Endothelial cell of umbilical vein (primary cell): ENCODE results near the gene GNB1L. TPM values are rescaled to one million over a fixed set of nuclear protein-coding genes. Genes with fewer than 3 reads are reported as not detected.

Experiments
- BruUV-seq: library from RNA; stranded (reverse); fragments of 400-500 nt; replicated peaks from 2 replicates; lab custom pipeline; 2021; lab: Mats Ljungman, UMichigan
- CTCF ChIA-PET: fragments of 300-600, 350-600 bp; sonication (Branson Sonifier 250); formaldehyde crosslinking; loops from one replicate; lab custom pipeline; 2021; ENCODE audit warnings: antibody characterized with exemption, inconsistent platforms; lab: Charles Lee
- POLR2A ChIA-PET: fragments of 300-600, 350-600 bp; sonication (Branson Sonifier 250); formaldehyde crosslinking; loops from one replicate; lab custom pipeline; 2021; ENCODE audit warnings: antibody characterized with exemption, inconsistent platforms; lab: Charles Lee
- DNase-seq: peaks from one replicate; pipeline ENCODE4 v3.0.0-alpha.2; 2011; ENCODE audit warnings: low read depth, low spot score
- FAIRE-seq: peaks from 2 replicates; lab custom pipeline; 2011; peaks lifted over from hg19 to GRCh38; lab: Jason Lieb, UNC
- H2AFZ ChIP-seq: 2 replicates; pipeline ENCODE4 v1.6.0; 2012; ENCODE audit warnings: low read depth, low read length, control low read depth, inconsistent platforms
- H3K27ac ChIP-seq: 2 replicates; pipeline ENCODE4 v1.5.1; 2011; ENCODE audit warnings: low read depth, mild to moderate bottlenecking, control low read depth, low read length, moderate library complexity; ENCODE audit not compliant: insufficient read depth
- H3K27me3 ChIP-seq, 2 experiments: 2 replicates each; pipeline versions ENCODE4 v1.6.0 to v1.6.1; 2011; ENCODE audit warnings: low read length in 2 of 2, mixed read lengths in 1 of 2; ENCODE audit not compliant: control insufficient read depth in 2 of 2, insufficient read depth in 2 of 2
- H3K36me3 ChIP-seq, 2 experiments: 2 replicates in 1 of 2; 3 replicates in 1 of 2; pipeline ENCODE4 v1.5.1; 2011; ENCODE audit warnings: low read length in 2 of 2, mild to moderate bottlenecking in 1 of 2, moderate library complexity in 1 of 2; ENCODE audit not compliant: control insufficient read depth in 2 of 2, insufficient read depth in 2 of 2; ENCODE audit errors: extremely low read depth in 1 of 2
- H3K4me1 ChIP-seq: 3 replicates; pipeline ENCODE4 v1.5.1; 2011; ENCODE audit warnings: mild to moderate bottlenecking, low read length; ENCODE audit not compliant: control insufficient read depth, insufficient read depth; ENCODE audit errors: extremely low read depth
- H3K4me2 ChIP-seq: 2 replicates; pipeline ENCODE4 v1.6.1; 2011; ENCODE audit warnings: low read length, control low read depth, mixed read lengths; ENCODE audit not compliant: insufficient read depth
- H3K4me3 ChIP-seq, 3 experiments: fragments of 200-600 bp in 1 of 3; sonication (generic), shearing (Covaris generic) in 1 of 3; replicated peaks in 1 of 3; 2 replicates each; pipeline ENCODE4 v1.5.1; 2011 to 2016; ENCODE audit warnings: control low read depth in 3 of 3, low read length in 3 of 3, mild to moderate bottlenecking in 2 of 3, inconsistent platforms in 1 of 3, low read depth in 1 of 3, moderate library complexity in 1 of 3; ENCODE audit not compliant: insufficient read depth in 1 of 3
- H3K79me2 ChIP-seq: 2 replicates; pipeline ENCODE4 v1.6.0; 2012; ENCODE audit warnings: low read length, inconsistent platforms; ENCODE audit not compliant: control insufficient read depth, insufficient read depth
- H3K9ac ChIP-seq: replicated peaks from 2 replicates; pipeline ENCODE3; 2011; ENCODE audit warnings: low read length, control low read depth; ENCODE audit not compliant: insufficient read depth; ENCODE audit errors: extremely low read depth
- H3K9me1 ChIP-seq: replicated peaks from 3 replicates; pipeline ENCODE4 v1.6.0; 2011; ENCODE audit warnings: mild to moderate bottlenecking, low read length; ENCODE audit not compliant: control insufficient read depth, insufficient read depth; ENCODE audit errors: extremely low read depth
- H3K9me3 ChIP-seq: replicated peaks from 2 replicates; pipeline ENCODE4 v1.5.1; 2012; ENCODE audit warnings: low read length, inconsistent platforms; ENCODE audit not compliant: control insufficient read depth, insufficient read depth
- H4K20me1 ChIP-seq: replicated peaks from 2 replicates; pipeline ENCODE3; 2011; ENCODE audit warnings: mild to moderate bottlenecking, low read length; ENCODE audit not compliant: control insufficient read depth, insufficient read depth; ENCODE audit errors: extremely low read depth
- EZH2 ChIP-seq: IDR thresholded peaks from 2 replicates; pipeline ENCODE4 v1.6.1; 2012; ENCODE audit warnings: borderline replicate concordance, low read depth, mild to moderate bottlenecking, moderate library complexity, low read length, inconsistent platforms; ENCODE audit not compliant: severe bottlenecking
- FOS ChIP-seq: IDR thresholded peaks from 2 replicates; pipeline ENCODE4 v1.6.1; 2011; ENCODE audit warnings: mild to moderate bottlenecking, low read length, moderate library complexity, borderline replicate concordance; ENCODE audit not compliant: insufficient read depth
- GATA2 ChIP-seq: IDR thresholded peaks from 2 replicates; pipeline ENCODE4 v1.7.0; 2011; ENCODE audit warnings: low read depth, mild to moderate bottlenecking, moderate library complexity, mixed read lengths, low read length; ENCODE audit not compliant: insufficient read length, insufficient read depth
- JUN ChIP-seq: IDR thresholded peaks from 2 replicates; pipeline ENCODE4 v1.6.1; 2011; ENCODE audit warnings: borderline replicate concordance, low read depth; ENCODE audit not compliant: insufficient read length, insufficient read depth
- MYC ChIP-seq: IDR thresholded peaks from one replicate; pipeline ENCODE4 v1.6.1; 2011; ENCODE audit warnings: mild to moderate bottlenecking, low read depth, low read length
- POLR2AphosphoS5 ChIP-seq: IDR thresholded peaks from 2 replicates; pipeline ENCODE4 v1.6.1; 2012; ENCODE audit warnings: low read depth, mild to moderate bottlenecking, control low read depth, low read length, moderate library complexity; ENCODE audit not compliant: insufficient read depth
- dilution Hi-C: fragments of 300-500 bp; cut with MboI; formaldehyde crosslinking; loops from one replicate; pipeline ENCODE4 v1.15.0; 2019; ENCODE audit warnings: low sequenced_read_pairs; ENCODE audit not compliant: extremely low pct_ligation_motif_present
- intact Hi-C: fragments of 100-400 bp; cut with micrococcal nuclease; formaldehyde crosslinking; loops from one replicate; pipeline ENCODE4 v1.10.0; 2022
- polyA plus RNA-seq, 4 experiments: library from polyadenylated mRNA; depleted of rRNA in 3 of 4; stranded (reverse) in 3 of 4; unstranded in 1 of 4; fragments of >200 nt; gene quantifications; 2 replicates each; pipeline versions ENCODE4 v1.2.1 to v1.2.3, GENCODE V29; 2011 to 2012; ENCODE audit warnings: missing spikeins in 1 of 4
- total RNA-seq: library from RNA; stranded (reverse); gene quantifications from 2 replicates; pipeline ENCODE4 v1.2.3, GENCODE V29; 2021
- TF ChIP-seq, protein P1 (sequence below): IDR thresholded peaks from 2 replicates; pipeline ENCODE4 v1.6.1; 2011; ENCODE audit not compliant: insufficient read depth, insufficient read length
- TF ChIP-seq, protein P2 (sequence below), 2 donors: IDR thresholded peaks; 1 replicate in 1 of 2; 2 replicates in 1 of 2; pipeline ENCODE4 v1.5.1; 2011; ENCODE audit warnings: low read length in 2 of 2, mild to moderate bottlenecking in 2 of 2, moderate library complexity in 2 of 2, control low read depth in 1 of 2, inconsistent platforms in 1 of 2, low read depth in 1 of 2; ENCODE audit not compliant: insufficient read depth in 1 of 2; ENCODE audit errors: extremely low read depth in 1 of 2

GNB1L gene
- total and polyA plus RNA-seq, 2 donors (not counting 3 experiments of a cell fraction or from before 2014, with no cell fraction given): 5.4 to 5.9 TPM

GRCh38 chr22:19791243-19791642 is 63.4 kb downstream of the GNB1L start:
- intact Hi-C loops: no loop called here
- POLR2A ChIA-PET: no interaction called here

More at GRCh38 chr22:19791243-19791642, 63.4 kb downstream of the GNB1L start:
- DNase-seq (no peak), FAIRE-seq (no peak)
- no peaks in the 10 kb centered on the region for H4K20me1 ChIP-seq
- no peak for TF ChIP-seq MYC
- no peak for TF ChIP-seq POLR2AphosphoS5
- TF ChIP-seq JUN: no peak
- TF ChIP-seq, protein P1, sequence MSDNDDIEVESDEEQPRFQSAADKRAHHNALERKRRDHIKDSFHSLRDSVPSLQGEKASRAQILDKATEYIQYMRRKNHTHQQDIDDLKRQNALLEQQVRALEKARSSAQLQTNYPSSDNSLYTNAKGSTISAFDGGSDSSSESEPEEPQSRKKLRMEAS: no peak
- TF ChIP-seq, protein P2, sequence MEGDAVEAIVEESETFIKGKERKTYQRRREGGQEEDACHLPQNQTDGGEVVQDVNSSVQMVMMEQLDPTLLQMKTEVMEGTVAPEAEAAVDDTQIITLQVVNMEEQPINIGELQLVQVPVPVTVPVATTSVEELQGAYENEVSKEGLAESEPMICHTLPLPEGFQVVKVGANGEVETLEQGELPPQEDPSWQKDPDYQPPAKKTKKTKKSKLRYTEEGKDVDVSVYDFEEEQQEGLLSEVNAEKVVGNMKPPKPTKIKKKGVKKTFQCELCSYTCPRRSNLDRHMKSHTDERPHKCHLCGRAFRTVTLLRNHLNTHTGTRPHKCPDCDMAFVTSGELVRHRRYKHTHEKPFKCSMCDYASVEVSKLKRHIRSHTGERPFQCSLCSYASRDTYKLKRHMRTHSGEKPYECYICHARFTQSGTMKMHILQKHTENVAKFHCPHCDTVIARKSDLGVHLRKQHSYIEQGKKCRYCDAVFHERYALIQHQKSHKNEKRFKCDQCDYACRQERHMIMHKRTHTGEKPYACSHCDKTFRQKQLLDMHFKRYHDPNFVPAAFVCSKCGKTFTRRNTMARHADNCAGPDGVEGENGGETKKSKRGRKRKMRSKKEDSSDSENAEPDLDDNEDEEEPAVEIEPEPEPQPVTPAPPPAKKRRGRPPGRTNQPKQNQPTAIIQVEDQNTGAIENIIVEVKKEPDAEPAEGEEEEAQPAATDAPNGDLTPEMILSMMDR (IDR thresholded peaks at IDR 0.05; ENCODE audit: extremely low read depth in 1 of 2, insufficient read depth in 1 of 2, low read depth in 1 of 2, low read length in 2 of 2): no peak
- TF ChIP-seq EZH2: no peak
- TF ChIP-seq GATA2: no peak
- TF ChIP-seq FOS: no peak
- H3K4me3 ChIP-seq: no peak overlapping the region
- BruUV-seq: no TSS peak
- H3K27ac ChIP-seq: no peak overlapping the region
- no peaks in the 10 kb centered on the region for H3K9me3 ChIP-seq
- H3K4me2 ChIP-seq: no peak overlapping the region
- no peaks in the 10 kb centered on the region for H3K36me3 ChIP-seq
- H2AFZ ChIP-seq: no peak overlapping the region
- no peaks in the 10 kb centered on the region for H3K27me3 ChIP-seq
- no peaks in the 10 kb centered on the region for H3K79me2 ChIP-seq
- H3K9ac ChIP-seq: no peak overlapping the region
- H3K9me1 ChIP-seq: no peaks in the 10 kb centered on the region
- dilution Hi-C loops: no loop called here
- CTCF ChIA-PET: interaction anchor here (1.5 kb wide), 1 partner anchor 9 kb away, joined by 4 read pairs; no protein-coding TSS in a partner anchor
- H3K4me1 ChIP-seq: no peaks in the 10 kb centered on the region
